Tibial nerve (tissue), 4 donors: ENCODE data around the gene LRRC1. TPM values are rescaled to one million over a fixed set of nuclear protein-coding genes. Genes with fewer than 3 reads are reported as not detected.

Experiments used
- DNase-seq, 2 donors: peaks; one replicate each; pipeline ENCODE4 v3.0.0-alpha.2; 2019; ENCODE audit warnings: low spot score in 2 of 2
- H3K27ac ChIP-seq, 4 donors: fragments of 200-600 bp; sonication (generic) in 3 of 4; one replicate each; pipeline ENCODE4 v1.5.1; 2017 to 2019; ENCODE audit warnings: mild to moderate bottlenecking in 1 of 4
- H3K27me3 ChIP-seq, 2 donors: fragments of 200-600 bp; sonication (generic) in 1 of 2; one replicate each; pipeline versions ENCODE4 v1.5.1 to v1.6.0; 2017 to 2019
- H3K36me3 ChIP-seq, 3 donors: fragments of 200-600 bp; sonication (generic); one replicate each; pipeline ENCODE4 v1.5.1; 2018 to 2019
- H3K4me1 ChIP-seq, 4 donors: fragments of 200-600 bp; sonication (generic) in 3 of 4; one replicate each; pipeline ENCODE4 v1.5.1; 2017 to 2019
- H3K4me3 ChIP-seq, 4 donors: fragments of 200-600 bp; sonication (generic) in 3 of 4; one replicate each; pipeline ENCODE4 v1.5.1; 2017 to 2019; ENCODE audit warnings: mild to moderate bottlenecking in 1 of 4, moderate library complexity in 1 of 4
- H3K9me3 ChIP-seq, 4 donors: fragments of 200-600 bp; sonication (generic) in 3 of 4; one replicate each; pipeline ENCODE4 v1.5.1; 2017 to 2019
- EP300 ChIP-seq, 2 donors: sonication (generic); formaldehyde crosslinking; IDR thresholded peaks; one replicate each; pipeline ENCODE4 v1.6.1; 2017; ENCODE audit warnings: antibody characterized with exemption in 2 of 2, mild to moderate bottlenecking in 1 of 2
- POLR2A ChIP-seq, 2 donors: fragments of 450-650 bp; IDR thresholded peaks; one replicate each; pipeline ENCODE4 v1.6.1; 2017; ENCODE audit warnings: antibody characterized with exemption in 2 of 2, mild to moderate bottlenecking in 2 of 2, moderate library complexity in 2 of 2
- WGBS, 2 donors: methylation state at CpG; one replicate each; pipeline ENCODE4 v1.1.5; 2018; 5-methylcytosine and 5-hydroxymethylcytosine counted together
- total RNA-seq, 4 donors: library from RNA; depleted of rRNA; stranded (reverse); fragments of >200 nt; gene quantifications; one replicate each; pipeline ENCODE4 v1.1.0, GENCODE V29; 2016
- TF ChIP-seq, protein P1 (sequence below), 5 experiments: fragments of 200-600 bp in 3 of 5; fragments of 450-650 bp in 2 of 5; sonication (generic) in 3 of 5; IDR thresholded peaks; one replicate each; pipeline ENCODE4 v1.5.1; 2016 to 2019; ENCODE audit warnings: antibody characterized with exemption in 5 of 5, mild to moderate bottlenecking in 3 of 5, moderate library complexity in 2 of 5

The LRRC1 gene
- total RNA-seq, 4 donors from 2014 or later, result 22.8 to 50.0 (median 39.6) TPM

DNA sequence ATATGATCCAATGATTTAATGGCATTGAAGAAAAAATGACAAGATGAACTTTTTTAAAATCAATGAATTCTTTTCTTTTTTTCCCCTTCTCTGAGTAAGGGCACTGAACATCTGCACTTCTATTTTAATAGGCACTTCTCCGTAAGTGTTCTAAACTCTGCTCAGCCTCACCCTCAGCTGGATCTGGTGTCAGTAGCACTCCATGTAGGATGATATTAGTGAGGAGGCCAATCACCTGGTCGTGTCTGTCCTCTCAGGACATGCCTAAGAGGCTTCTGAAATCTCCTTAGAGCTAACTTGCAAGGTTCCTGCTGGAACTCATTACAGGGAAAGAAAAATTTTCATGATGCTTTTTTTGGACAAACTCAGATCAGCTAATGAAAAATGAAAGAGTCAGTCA, 167.8 kb downstream of the LRRC1 start:
- Histone ChIP-seq H3K4me3 (no peak overlapping the region), H3K4me1 (no peaks in the 10 kb centered on the region), H3K27ac (no peak overlapping the region), H3K9me3 (no peaks in the 10 kb centered on the region), H3K27me3 (no peaks in the 10 kb centered on the region), H3K36me3 (no peaks in the 10 kb centered on the region)
- TF ChIP-seq POLR2A (IDR thresholded peaks at IDR 0.05), result no peak
- TF ChIP-seq, protein P1, sequence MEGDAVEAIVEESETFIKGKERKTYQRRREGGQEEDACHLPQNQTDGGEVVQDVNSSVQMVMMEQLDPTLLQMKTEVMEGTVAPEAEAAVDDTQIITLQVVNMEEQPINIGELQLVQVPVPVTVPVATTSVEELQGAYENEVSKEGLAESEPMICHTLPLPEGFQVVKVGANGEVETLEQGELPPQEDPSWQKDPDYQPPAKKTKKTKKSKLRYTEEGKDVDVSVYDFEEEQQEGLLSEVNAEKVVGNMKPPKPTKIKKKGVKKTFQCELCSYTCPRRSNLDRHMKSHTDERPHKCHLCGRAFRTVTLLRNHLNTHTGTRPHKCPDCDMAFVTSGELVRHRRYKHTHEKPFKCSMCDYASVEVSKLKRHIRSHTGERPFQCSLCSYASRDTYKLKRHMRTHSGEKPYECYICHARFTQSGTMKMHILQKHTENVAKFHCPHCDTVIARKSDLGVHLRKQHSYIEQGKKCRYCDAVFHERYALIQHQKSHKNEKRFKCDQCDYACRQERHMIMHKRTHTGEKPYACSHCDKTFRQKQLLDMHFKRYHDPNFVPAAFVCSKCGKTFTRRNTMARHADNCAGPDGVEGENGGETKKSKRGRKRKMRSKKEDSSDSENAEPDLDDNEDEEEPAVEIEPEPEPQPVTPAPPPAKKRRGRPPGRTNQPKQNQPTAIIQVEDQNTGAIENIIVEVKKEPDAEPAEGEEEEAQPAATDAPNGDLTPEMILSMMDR (IDR thresholded peaks at IDR 0.05), result no peak
- TF ChIP-seq EP300 (IDR thresholded peaks at IDR 0.05), result no peak
- 72 to 73% methylated on average over 2 of the region's 2 CpGs for WGBS, 2 donors
- no peak for DNase-seq

DNA sequence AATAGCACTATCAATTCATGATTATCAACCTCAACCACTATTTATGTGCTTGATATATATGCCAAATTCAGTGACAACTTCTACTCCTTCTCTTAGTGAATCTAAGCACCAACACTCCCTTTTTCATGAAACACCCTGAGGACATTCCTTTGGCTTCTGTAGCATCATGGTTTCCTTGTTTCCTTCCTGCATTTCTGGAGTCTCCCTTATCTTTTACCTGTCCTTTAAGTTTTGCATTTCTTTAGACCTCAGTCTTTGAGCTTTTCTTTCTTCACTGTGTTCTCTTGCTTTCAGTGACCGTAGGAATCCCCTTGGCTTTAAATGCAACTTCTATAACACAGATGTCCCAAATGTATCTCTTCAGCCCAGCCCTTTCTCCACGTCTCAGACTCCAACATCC, 172.6 kb downstream of the LRRC1 start:
- Histone ChIP-seq H3K4me3 (no peak overlapping the region), H3K4me1 (no peaks in the 10 kb centered on the region), H3K36me3 (no peaks in the 10 kb centered on the region), H3K27me3 (no peaks in the 10 kb centered on the region), H3K27ac (no peak overlapping the region), H3K9me3 (no peaks in the 10 kb centered on the region)
- DNase-seq, result no peak
- 83 to 88% methylated on average over 2 of the region's 2 CpGs for WGBS, 2 donors
- TF ChIP-seq EP300 (IDR thresholded peaks at IDR 0.05) (no peak), POLR2A (IDR thresholded peaks at IDR 0.05) (no peak)
- TF ChIP-seq, protein P1 (IDR thresholded peaks at IDR 0.05), result no peak

Other genes starting within 250 kb of the LRRC1 start
- 10 to 100 TPM; 21.8 to 43.2 (median 32.0) TPM for gene GCLC, start 249.9 kb upstream of the LRRC1 start, total RNA-seq
- 1 to 10 TPM; 1.5 to 5.5 (median 4.1) TPM for gene KLHL31, start 129.2 kb upstream of the LRRC1 start, total RNA-seq